ENCODE data around the gene COL28A1. TPM values are rescaled to one million over a fixed set of nuclear protein-coding genes. Genes with fewer than 3 reads are reported as not detected.

Gene COL28A1
- total RNA-seq, 1 experiment from 2014 or later, result 0.26 TPM

DNA sequence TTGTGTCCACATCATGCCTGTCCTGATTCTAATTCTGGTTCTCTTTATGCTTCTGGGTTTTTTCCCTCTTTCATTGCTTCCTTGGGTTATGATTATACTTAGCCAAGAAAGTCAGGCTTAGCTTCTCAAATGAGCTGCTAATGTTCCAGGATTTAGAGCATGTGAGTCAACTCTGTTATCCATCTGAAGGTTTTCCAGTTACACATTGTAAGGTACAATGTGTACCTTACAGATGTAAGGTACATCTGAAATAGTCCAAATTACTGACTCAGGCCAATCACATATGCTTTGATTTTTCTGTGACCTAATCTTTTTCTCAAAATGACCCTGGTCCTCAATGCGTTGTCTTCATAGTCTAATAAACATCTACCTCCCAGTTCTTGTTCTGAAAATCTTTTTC is 17.7 kb upstream of the COL28A1 start:
- Histone ChIP-seq H3K4me1 (ENCODE audit: insufficient read depth, low read length) (peaks cover 17% of the 10 kb centered on the region), H3K36me3 (ENCODE audit: low read depth, low read length) (no peaks in the 10 kb centered on the region), H3K79me2 (ENCODE audit: low read length) (no peaks in the 10 kb centered on the region), H3K4me2 (ENCODE audit: low read length) (no peak overlapping the region), H3K9ac (ENCODE audit: low read length) (no peak overlapping the region), H3K27ac (ENCODE audit: low read length) (no peak overlapping the region), H2AFZ (ENCODE audit: low read length) (no peak overlapping the region), H3K27me3 (ENCODE audit: low read length) (no peaks in the 10 kb centered on the region), H3K4me3 (ENCODE audit: low read length) (no peak overlapping the region), H4K20me1 (ENCODE audit: low read length) (no peaks in the 10 kb centered on the region), H3K9me3 (ENCODE audit: low read length) (no peaks in the 10 kb centered on the region), H3F3A (ENCODE audit: low read length, unreplicated experiment) (no peaks in the 10 kb centered on the region), H3K9me2 (replicated peaks; ENCODE audit: low read length) (no peaks in the 10 kb centered on the region)
- intact Hi-C loops (cut with micrococcal nuclease), result no loop called here
- POLR2A ChIA-PET (ENCODE audit: unreplicated experiment), result no interaction called here
- ATAC-seq (no peak), DNase-seq (no peak)
- CTCF ChIA-PET, result interaction anchor here (0.6 kb wide), 1 partner anchor 664 kb away, joined by 3 read pairs; no protein-coding TSS in a partner anchor
- TF ChIP-seq EZH2phosphoT487 (IDR thresholded peaks at IDR 0.05; ENCODE audit: borderline replicate concordance, low read length), result no peak
- TF ChIP-seq, protein P1, sequence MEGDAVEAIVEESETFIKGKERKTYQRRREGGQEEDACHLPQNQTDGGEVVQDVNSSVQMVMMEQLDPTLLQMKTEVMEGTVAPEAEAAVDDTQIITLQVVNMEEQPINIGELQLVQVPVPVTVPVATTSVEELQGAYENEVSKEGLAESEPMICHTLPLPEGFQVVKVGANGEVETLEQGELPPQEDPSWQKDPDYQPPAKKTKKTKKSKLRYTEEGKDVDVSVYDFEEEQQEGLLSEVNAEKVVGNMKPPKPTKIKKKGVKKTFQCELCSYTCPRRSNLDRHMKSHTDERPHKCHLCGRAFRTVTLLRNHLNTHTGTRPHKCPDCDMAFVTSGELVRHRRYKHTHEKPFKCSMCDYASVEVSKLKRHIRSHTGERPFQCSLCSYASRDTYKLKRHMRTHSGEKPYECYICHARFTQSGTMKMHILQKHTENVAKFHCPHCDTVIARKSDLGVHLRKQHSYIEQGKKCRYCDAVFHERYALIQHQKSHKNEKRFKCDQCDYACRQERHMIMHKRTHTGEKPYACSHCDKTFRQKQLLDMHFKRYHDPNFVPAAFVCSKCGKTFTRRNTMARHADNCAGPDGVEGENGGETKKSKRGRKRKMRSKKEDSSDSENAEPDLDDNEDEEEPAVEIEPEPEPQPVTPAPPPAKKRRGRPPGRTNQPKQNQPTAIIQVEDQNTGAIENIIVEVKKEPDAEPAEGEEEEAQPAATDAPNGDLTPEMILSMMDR (conservative IDR thresholded peaks at IDR 0.05; ENCODE audit: low read depth, low read length), result no peak
- no TSS peak for BruUV-seq (replicated peaks)

DNA sequence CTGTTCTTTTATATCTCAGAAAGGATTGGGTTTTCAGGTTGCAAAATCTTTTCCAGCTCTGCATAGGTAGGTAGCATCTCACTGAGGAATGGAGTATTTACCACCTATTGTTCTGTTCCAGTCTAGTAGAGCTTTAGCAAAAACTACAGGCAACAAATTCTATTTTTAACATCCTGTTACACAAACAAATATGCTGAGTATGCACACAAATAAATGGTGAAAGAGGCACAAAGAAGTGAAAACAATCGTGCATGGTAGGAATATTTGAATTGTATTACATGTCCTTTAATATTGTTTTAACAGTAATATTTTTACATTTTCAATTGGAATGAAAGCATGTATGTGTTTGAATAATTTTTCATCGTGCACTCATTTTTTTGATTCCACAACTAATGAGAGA is 16.5 kb upstream of the COL28A1 start:
- H3K36me3 ChIP-seq (ENCODE audit: low read depth, low read length), result no peaks in the 10 kb centered on the region
- H3K9me2 ChIP-seq (replicated peaks; ENCODE audit: low read length), result no peaks in the 10 kb centered on the region
- ChIA-PET CTCF (no interaction called here), POLR2A (ENCODE audit: unreplicated experiment) (no interaction called here)
- TF ChIP-seq EZH2phosphoT487 (IDR thresholded peaks at IDR 0.05; ENCODE audit: borderline replicate concordance, low read length), result no peak
- no peak for TF ChIP-seq EZH2 (IDR thresholded peaks at IDR 0.05; ENCODE audit: low read length, unreplicated experiment)
- TF ChIP-seq, protein P1 (conservative IDR thresholded peaks at IDR 0.05; ENCODE audit: low read depth, low read length), result no peak
- DNase-seq (no peak), ATAC-seq (no peak)
- H3K79me2 ChIP-seq (ENCODE audit: low read length), result no peaks in the 10 kb centered on the region
- no peak overlapping the region for H3K9ac ChIP-seq (ENCODE audit: low read length)
- no peak overlapping the region for H3K4me2 ChIP-seq (ENCODE audit: low read length)
- no peaks in the 10 kb centered on the region for H3K27me3 ChIP-seq (ENCODE audit: low read length)
- no TSS peak for BruUV-seq (replicated peaks)
- no peak overlapping the region for H2AFZ ChIP-seq (ENCODE audit: low read length)
- no peaks in the 10 kb centered on the region for H4K20me1 ChIP-seq (ENCODE audit: low read length)
- peaks cover 17% of the 10 kb centered on the region for H3K4me1 ChIP-seq (ENCODE audit: insufficient read depth, low read length)
- H3F3A ChIP-seq (ENCODE audit: low read length, unreplicated experiment), result no peaks in the 10 kb centered on the region
- H3K27ac ChIP-seq (ENCODE audit: low read length), result no peak overlapping the region
- intact Hi-C loops (cut with micrococcal nuclease), result no loop called here
- H3K4me3 ChIP-seq (ENCODE audit: low read length), result no peak overlapping the region
- no peaks in the 10 kb centered on the region for H3K9me3 ChIP-seq (ENCODE audit: low read length)

DNA sequence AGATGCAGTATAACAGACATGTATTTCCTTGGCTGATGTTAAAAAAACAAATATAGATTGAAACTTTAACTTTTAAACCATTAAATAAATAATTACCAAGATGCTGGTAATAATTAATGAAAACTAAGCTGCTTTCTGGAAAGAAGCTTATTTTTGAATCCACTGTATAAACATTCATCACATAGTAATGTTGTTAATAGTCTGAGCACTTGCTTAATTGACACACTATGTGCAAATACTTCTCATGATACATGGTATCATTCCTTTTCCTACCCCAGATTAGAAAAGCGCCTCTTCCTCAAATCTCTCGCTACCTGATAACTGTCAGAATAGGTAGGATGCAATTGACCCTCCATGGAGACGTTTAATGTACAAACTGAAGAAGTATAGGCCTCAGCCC is 15.0 kb upstream of the COL28A1 start:
- DNase-seq, result no peak
- Histone ChIP-seq H3K79me2 (ENCODE audit: low read length) (no peaks in the 10 kb centered on the region), H3K9me3 (ENCODE audit: low read length) (no peaks in the 10 kb centered on the region), H3K4me1 (ENCODE audit: insufficient read depth, low read length) (peaks cover 17% of the 10 kb centered on the region), H3K9ac (ENCODE audit: low read length) (no peak overlapping the region), H4K20me1 (ENCODE audit: low read length) (no peaks in the 10 kb centered on the region), H3K27me3 (ENCODE audit: low read length) (no peaks in the 10 kb centered on the region), H3K4me2 (ENCODE audit: low read length) (no peak overlapping the region), H3K9me2 (replicated peaks; ENCODE audit: low read length) (no peaks in the 10 kb centered on the region), H3F3A (ENCODE audit: low read length, unreplicated experiment) (no peaks in the 10 kb centered on the region), H3K27ac (ENCODE audit: low read length) (no peak overlapping the region), H3K4me3 (ENCODE audit: low read length) (no peak overlapping the region), H2AFZ (ENCODE audit: low read length) (no peak overlapping the region), H3K36me3 (ENCODE audit: low read depth, low read length) (no peaks in the 10 kb centered on the region)
- ChIA-PET CTCF (no interaction called here), POLR2A (ENCODE audit: unreplicated experiment) (interaction anchor here (0.6 kb wide), 1 partner anchor 214 kb away, joined by 6 read pairs; no protein-coding TSS in a partner anchor)
- intact Hi-C loops (cut with micrococcal nuclease), result no loop called here
- TF ChIP-seq EZH2 (IDR thresholded peaks at IDR 0.05; ENCODE audit: low read length, unreplicated experiment) (no peak), EZH2phosphoT487 (IDR thresholded peaks at IDR 0.05; ENCODE audit: borderline replicate concordance, low read length) (no peak)
- TF ChIP-seq, protein P1 (conservative IDR thresholded peaks at IDR 0.05; ENCODE audit: low read depth, low read length), result no peak
- no TSS peak for BruUV-seq (replicated peaks)
- ATAC-seq, result no peak
